ENCODE results near the gene NSL1.

NSL1 gene

DNA sequence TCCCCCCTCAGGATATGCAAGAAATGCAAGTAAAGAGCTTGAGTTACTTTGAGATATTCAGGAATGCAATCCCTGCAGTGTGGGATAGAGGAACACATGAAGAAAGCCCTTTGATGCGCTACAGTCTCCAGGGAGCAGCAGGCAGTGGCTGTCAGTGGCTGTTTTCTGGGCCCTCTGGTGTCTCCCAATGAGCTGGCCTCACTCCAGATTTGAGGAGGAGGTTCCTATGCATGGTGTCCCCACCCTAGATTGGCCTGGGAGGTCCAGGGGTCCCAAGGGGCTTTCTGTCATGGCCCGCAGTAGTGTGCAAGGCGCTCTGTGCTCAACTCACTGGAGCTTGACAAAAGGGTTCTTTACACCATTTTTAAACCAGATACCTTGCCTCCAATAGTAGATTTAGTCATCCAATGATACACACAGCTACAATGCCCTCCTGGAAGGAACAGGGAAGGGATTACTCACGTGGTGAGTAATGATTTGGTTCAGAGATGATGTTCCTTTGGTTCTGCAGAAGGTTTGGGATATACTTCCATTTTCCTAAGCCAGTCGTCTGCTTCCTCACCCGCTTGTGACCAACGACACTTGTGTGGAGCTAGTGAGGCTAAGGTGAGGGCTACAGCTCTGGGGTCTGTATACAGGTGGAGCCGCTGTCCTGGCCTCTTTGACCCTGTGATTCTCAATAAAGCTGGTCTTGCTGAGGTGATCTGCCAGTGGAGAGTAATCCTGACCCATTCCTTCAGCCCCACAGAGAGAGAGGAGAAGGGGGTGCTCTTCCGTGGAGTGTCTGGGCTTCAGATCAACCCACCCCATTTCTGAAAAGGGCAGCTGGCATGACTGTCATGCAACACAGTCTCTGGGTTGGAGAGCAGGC is 98.6 kb downstream of the NSL1 start:
- Mint-ChIP-seq H3K4me3 (no peak overlapping the region), H3K27ac (no peak overlapping the region), H3K9me3 (no peaks in the 10 kb centered on the region), H3K4me1 (peaks cover 31% of the 10 kb centered on the region), H3K36me3 (no peaks in the 10 kb centered on the region)
- ATAC-seq (no peak), DNase-seq (ENCODE audit: low spot score in 2 of 2) (peak in 1 of 2 donors; percentile 51)

DNA sequence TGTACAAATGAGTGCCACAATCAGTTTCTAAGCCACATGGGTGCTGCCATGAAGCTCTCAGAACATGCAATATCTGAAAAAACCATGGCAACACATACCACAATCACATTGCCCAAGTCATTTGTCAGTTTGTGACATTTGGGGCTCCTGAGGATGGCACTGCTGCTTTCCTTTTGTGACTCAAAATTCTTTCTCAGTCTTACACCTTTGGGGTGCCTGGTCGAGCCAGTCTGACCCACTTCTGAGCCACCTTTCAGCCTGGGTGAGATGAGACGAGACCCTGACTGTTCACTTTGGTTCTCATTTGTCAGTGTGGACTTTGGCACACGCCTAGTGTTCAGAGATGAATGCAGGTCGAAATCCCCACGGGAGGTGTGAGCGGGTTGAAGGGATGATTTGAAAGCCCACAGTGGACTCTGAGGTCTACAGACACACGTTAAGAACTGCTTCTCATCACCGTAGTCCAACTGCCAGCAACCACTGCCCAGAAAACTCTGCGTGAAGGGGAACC is 100.0 kb downstream of the NSL1 start:
- Mint-ChIP-seq H3K4me1 (peaks cover 31% of the 10 kb centered on the region), H3K36me3 (no peaks in the 10 kb centered on the region), H3K27ac (no peak overlapping the region), H3K4me3 (no peak overlapping the region), H3K9me3 (no peaks in the 10 kb centered on the region)
- peak; percentile 95 for ATAC-seq
- peak; percentile 32 to 89 for DNase-seq (ENCODE audit: low spot score in 2 of 2)

DNA sequence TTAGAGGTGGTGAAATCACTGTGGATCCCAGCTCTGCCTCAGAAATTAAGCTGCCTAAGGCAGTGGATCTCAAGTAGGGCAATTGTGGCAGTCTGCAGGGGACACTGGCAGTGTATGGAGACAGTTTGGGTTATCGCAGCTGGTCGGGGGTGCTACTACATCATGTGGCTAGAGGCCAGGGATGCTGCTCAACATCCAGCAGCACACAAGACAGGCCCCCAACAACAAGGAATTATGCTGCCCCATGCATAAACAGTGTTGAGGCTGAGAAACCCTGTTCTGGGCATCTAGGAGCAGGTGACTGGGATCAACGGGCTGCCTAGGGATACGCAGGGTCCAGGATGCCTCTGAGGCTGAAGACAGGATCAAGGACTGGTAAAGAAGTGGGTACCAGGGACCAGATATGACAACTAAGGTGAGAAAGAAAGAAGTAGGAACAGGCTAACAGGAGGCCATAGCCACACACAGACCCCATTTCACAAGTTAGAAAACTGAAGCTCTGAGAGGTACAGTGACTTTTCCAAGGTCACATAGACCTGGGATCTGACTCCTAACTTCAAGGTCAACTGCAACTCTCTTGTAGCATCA is 100.7 kb downstream of the NSL1 start:
- no peak for ATAC-seq
- Mint-ChIP-seq H3K9me3 (no peaks in the 10 kb centered on the region), H3K4me3 (no peak overlapping the region), H3K4me1 (peaks cover 28% of the 10 kb centered on the region), H3K27ac (no peak overlapping the region), H3K36me3 (no peaks in the 10 kb centered on the region)
- DNase-seq (ENCODE audit: low spot score in 2 of 2): peak in 1 of 2 donors; percentile 53

DNA sequence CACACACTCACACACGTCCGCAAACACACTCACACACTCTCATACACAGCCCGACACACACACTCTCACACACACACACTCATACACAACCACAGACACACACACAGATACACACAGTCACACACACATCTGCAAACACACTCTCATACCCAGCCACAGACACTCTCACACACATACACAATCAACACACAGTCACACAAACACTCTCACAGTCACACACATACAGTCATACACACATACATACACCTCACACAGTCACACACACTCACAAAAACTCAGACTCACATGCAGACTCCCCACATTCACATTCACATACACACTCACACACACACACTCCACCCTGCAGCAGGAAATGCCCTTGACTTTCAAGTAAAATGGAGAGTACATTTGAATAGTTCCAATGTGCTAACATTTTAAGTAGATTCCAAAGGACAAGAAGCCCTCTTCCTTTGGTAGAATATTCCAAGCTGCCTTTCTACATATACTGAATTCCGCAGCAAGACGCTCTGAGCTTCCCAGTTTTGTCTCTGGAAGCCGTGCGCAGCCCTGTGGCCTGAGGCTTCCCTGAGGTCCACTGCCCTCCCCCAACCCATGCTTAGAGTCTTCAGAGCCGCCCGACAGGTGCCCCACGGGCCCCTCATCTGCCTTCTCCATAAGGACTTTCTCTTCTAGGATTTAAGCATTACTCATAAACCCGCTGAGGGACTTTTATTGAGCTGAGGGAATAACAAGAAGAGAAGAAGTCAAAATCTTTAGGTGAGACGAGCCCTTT is 101.6 kb downstream of the NSL1 start:
- Mint-ChIP-seq H3K4me1 (peaks cover 32% of the 10 kb centered on the region), H3K4me3 (no peak overlapping the region), H3K36me3 (no peaks in the 10 kb centered on the region), H3K27ac (no peak overlapping the region), H3K9me3 (no peaks in the 10 kb centered on the region)
- DNase-seq (ENCODE audit: low spot score in 2 of 2) (no peak), ATAC-seq (no peak)

DNA sequence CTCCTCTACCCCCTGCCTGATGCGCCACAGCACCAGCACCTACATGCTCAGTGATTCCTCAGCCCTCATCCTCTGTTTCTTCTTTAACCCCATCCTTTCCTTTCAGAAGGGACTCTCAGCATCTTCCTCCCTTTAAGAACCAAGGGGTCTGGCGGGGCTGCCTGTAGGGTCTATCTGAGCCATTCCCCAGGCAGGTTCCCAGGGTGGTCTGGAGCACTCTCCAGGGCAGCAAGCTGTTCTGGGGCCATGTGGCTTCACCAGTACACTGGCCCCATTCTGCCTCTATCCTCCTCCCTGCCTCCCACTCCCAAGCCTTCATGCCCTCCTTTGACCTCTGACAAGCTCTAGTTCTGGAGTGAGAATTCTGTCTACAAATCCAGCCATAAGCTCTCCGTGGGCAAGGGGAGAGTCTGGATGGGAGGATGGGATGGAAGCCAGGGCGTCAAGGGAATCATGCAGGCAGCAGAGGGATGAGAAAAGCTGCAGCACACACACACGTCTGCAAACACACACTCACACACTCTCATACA is 102.3 kb downstream of the NSL1 start:
- H3K4me1 Mint-ChIP-seq: peaks cover 38% of the 10 kb centered on the region
- DNase-seq (ENCODE audit: low spot score in 2 of 2) (no peak), ATAC-seq (no peak)
- no peak overlapping the region for H3K4me3 Mint-ChIP-seq
- H3K36me3 Mint-ChIP-seq: peaks cover 6% of the 10 kb centered on the region
- H3K9me3 Mint-ChIP-seq: no peaks in the 10 kb centered on the region
- H3K27ac Mint-ChIP-seq: no peak overlapping the region

DNA sequence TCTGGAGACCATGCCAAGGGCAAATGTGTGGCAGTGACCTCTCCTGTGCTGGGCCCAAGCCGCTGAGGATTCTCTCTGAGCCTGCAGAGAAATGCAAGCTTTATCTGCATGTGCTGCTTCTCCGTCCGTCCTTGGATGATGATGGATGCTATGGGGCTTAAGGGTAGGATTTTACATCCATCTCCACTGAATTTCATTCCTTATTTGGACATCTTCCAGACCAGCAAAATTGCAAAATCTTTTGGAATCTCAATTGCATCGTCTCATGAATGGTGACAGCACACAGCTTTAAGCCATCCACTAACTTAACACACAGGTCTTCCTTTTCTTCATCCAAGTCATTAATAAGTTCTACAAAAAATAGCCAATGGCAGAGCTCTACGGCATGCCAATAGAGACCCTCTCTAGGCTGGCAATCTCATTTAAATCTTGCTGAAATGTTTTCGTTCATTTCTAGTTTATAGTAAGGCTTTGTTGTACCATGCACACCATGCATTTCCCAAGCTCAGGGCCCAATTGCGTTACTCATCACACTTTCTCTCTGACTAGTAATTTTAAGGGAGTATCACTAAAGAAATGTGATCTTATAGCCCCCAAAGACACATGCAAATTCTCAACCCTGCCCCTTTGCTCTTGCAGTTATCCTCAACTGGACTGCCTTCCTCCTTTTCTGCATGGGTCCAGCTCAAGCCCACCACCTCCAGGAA is 103.1 kb downstream of the NSL1 start:
- ATAC-seq (no peak), DNase-seq (ENCODE audit: low spot score in 2 of 2) (no peak)
- peaks cover 45% of the 10 kb centered on the region for H3K4me1 Mint-ChIP-seq
- no peak overlapping the region for H3K27ac Mint-ChIP-seq
- no peak overlapping the region for H3K4me3 Mint-ChIP-seq
- peaks cover 13% of the 10 kb centered on the region for H3K36me3 Mint-ChIP-seq
- no peaks in the 10 kb centered on the region for H3K9me3 Mint-ChIP-seq

DNA sequence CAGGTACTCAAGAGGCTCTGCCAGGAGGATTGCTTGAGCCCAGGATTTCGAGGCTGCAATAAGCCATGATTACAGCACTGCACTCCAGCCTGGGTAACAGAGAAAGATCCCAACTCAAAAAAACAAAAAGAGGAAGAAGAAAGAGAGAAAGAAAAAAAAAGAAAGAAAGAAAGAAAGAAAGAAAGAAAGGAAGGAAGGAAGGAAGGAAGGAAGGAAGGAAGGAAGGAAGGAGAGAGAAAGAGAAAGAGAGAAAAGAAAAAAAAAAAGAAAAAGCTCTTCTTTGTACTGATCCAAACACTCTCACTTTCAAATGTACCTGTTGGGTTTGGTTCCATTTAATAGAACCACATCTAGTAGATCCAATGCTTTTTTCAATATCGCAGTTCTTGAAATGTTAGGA is 103.8 kb downstream of the NSL1 start:
- DNase-seq (ENCODE audit: low spot score in 2 of 2) (no peak), ATAC-seq (no peak)
- Mint-ChIP-seq H3K4me1 (peaks cover 48% of the 10 kb centered on the region), H3K27ac (no peak overlapping the region), H3K36me3 (peaks cover 19% of the 10 kb centered on the region), H3K4me3 (no peak overlapping the region), H3K9me3 (no peaks in the 10 kb centered on the region)

DNA sequence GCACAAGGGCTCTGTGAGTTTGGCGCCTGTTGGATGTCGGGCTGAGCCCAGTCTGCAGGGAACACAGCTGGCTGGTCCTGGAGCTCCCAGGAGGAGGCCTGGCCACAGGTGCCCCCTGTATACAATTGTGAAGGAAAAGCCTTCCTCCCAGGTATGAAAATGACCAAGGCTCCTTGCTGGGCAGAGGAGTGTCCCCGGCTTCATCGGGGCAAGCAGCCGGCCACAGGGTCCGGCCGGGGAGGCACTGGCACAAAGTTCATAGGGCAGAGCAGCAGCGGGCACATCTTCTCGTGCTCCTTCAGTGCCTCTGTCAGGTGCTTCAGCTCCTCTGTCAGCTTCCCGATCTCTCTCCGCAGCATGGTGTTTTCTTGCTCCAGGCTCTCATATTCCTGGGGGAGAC is 105.0 kb downstream of the NSL1 start:
- peaks cover 19% of the 10 kb centered on the region for H3K36me3 Mint-ChIP-seq
- H3K9me3 Mint-ChIP-seq: no peaks in the 10 kb centered on the region
- no peak overlapping the region for H3K27ac Mint-ChIP-seq
- H3K4me1 Mint-ChIP-seq: peaks cover 58% of the 10 kb centered on the region
- ATAC-seq: no peak
- peak in 1 of 2 donors; percentile 50 for DNase-seq (ENCODE audit: low spot score in 2 of 2)
- H3K4me3 Mint-ChIP-seq: no peak overlapping the region

DNA sequence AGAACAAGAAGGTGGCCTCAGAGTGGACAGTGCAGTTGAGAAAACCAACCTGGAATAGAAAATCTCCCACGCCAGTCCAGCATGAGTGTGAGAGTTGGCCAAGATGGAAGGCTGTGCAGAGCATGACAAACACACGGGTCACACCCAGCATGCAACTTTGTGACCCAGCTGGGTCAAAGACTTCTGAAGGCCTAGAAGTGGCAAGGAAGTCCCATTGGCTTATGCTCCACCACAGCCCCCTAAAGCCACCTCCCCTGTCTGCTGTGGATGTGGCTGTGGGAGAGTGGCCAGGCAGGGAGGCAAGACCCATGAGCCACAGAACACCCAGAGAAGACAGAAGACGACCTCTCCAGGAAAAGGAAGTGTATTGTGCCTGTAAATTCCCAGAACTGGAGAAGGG is 105.5 kb downstream of the NSL1 start:
- no peaks in the 10 kb centered on the region for H3K9me3 Mint-ChIP-seq
- peak in 1 of 2 donors; percentile 57 for DNase-seq (ENCODE audit: low spot score in 2 of 2)

DNA sequence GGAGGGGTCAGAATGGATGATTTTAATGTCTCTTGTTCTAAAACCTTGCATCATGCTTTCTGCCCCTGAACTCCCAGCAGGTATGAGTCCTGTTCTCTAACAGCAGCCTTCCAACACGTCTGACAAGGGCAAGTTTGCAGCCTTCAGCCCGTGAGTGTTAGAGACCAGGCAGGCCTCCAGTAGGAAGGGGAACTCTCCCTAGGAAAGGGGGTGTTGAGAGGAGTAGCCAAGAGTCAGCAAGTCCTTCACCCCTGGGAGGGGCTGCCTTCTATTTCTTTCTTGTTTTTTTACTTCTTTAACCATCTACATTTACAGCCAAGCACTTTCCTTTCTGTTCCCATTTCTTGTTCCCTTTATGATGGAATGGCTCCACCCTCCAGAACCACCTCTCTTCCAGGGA is 106.1 kb downstream of the NSL1 start:
- no peak overlapping the region for H3K4me3 Mint-ChIP-seq
- no peaks in the 10 kb centered on the region for H3K9me3 Mint-ChIP-seq
- no peak for ATAC-seq
- peaks cover 67% of the 10 kb centered on the region for H3K4me1 Mint-ChIP-seq
- H3K27ac Mint-ChIP-seq: peak overlapping the region; percentile 50
- no peak for DNase-seq (ENCODE audit: low spot score in 2 of 2)
- H3K36me3 Mint-ChIP-seq: peaks cover 19% of the 10 kb centered on the region

More for the DNA sequence above, 105.5 kb downstream of the NSL1 start:
- peaks cover 19% of the 10 kb centered on the region for H3K36me3 Mint-ChIP-seq
- H3K4me1 Mint-ChIP-seq: peaks cover 62% of the 10 kb centered on the region
- H3K4me3 Mint-ChIP-seq: no peak overlapping the region
- peak overlapping the region; percentile 50 for H3K27ac Mint-ChIP-seq
- no peak for ATAC-seq

DNA sequence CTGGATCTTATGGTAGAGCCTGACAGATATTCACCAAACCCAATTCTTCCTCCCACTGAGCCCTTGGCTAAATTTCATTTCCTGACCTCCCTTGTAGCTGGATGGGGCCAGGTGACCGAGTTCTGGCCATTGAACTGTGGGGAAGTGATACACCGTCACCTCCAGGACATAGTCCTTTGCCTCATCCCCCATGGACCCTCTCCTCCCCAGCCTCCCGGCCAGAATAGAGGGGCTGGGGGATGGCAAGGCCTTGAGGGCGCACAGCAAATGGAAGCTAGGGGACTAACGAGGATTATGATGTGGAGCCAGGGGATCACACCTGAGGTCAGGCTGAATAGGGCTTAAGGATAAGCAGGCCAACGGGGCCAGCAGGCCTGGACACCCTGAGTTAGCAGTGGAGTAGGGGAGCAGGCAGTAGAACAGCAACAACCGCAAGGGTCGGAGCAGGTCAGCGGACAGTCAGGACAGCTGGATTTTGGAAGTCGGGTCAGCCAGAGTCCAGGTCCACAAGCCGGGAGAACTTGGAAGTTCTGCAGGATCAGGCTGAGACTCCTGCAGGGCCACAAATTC is 107.0 kb downstream of the NSL1 start:
- peak in 1 of 2 donors; percentile 59 for DNase-seq (ENCODE audit: low spot score in 2 of 2)
- H3K36me3 Mint-ChIP-seq: peaks cover 19% of the 10 kb centered on the region
- H3K4me1 Mint-ChIP-seq: peaks cover 74% of the 10 kb centered on the region
- H3K27ac Mint-ChIP-seq: peak overlapping the region; percentile 88
- no peak for ATAC-seq
- H3K9me3 Mint-ChIP-seq: no peaks in the 10 kb centered on the region
- H3K4me3 Mint-ChIP-seq: peak overlapping the region; percentile 57

DNA sequence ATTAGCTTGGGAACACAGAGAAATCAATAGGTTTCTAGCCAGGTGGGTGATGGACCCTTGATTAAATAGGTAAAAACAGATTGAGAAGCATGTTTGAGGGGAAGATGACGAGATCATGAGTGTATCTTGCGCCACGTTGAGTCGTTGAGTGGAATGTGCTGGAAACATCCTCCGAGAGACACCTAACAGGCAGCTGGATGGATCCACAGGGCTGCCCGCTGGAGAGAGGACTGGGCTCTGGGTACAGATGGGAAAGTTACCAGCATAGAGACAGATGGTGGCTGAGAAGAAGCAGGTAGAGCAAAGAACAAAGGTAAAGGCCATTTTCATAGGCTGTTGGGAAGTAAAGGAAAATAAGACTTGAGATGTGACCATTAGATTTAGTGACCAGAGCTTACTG is 107.5 kb downstream of the NSL1 start:
- H3K4me1 Mint-ChIP-seq: peaks cover 79% of the 10 kb centered on the region
- H3K4me3 Mint-ChIP-seq: peak overlapping the region; percentile 57
- H3K27ac Mint-ChIP-seq: peak overlapping the region; percentile 88
- DNase-seq (ENCODE audit: low spot score in 2 of 2): peak in 1 of 2 donors; percentile 66
- ATAC-seq: no peak
- H3K36me3 Mint-ChIP-seq: peaks cover 19% of the 10 kb centered on the region
- H3K9me3 Mint-ChIP-seq: no peaks in the 10 kb centered on the region

DNA sequence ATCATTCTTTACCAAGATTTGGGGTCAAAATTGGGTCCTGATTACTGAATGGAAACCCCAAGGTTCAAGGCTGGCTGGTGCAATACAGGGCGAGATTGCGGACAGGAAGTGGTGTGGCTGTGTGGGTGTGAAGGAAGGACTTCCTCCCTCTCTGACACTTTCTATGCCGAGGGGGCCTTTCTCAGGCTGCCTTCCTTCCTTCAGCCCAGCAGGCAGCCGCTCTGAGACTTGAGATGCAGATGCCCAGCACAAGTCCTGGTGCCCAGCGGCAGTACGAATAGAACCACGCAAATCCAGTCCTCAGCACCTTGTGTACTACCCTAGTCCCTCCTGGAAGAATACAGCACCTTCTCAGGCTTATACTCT is 108.2 kb downstream of the NSL1 start:
- H3K9me3 Mint-ChIP-seq: no peaks in the 10 kb centered on the region
- H3K4me1 Mint-ChIP-seq: peaks cover 86% of the 10 kb centered on the region
- ATAC-seq (peak; percentile 76), DNase-seq (ENCODE audit: low spot score in 2 of 2) (peak; percentile 43 to 97)
- peaks cover 19% of the 10 kb centered on the region for H3K36me3 Mint-ChIP-seq
- H3K4me3 Mint-ChIP-seq: peak overlapping the region; percentile 57
- peak overlapping the region; percentile 88 for H3K27ac Mint-ChIP-seq

DNA sequence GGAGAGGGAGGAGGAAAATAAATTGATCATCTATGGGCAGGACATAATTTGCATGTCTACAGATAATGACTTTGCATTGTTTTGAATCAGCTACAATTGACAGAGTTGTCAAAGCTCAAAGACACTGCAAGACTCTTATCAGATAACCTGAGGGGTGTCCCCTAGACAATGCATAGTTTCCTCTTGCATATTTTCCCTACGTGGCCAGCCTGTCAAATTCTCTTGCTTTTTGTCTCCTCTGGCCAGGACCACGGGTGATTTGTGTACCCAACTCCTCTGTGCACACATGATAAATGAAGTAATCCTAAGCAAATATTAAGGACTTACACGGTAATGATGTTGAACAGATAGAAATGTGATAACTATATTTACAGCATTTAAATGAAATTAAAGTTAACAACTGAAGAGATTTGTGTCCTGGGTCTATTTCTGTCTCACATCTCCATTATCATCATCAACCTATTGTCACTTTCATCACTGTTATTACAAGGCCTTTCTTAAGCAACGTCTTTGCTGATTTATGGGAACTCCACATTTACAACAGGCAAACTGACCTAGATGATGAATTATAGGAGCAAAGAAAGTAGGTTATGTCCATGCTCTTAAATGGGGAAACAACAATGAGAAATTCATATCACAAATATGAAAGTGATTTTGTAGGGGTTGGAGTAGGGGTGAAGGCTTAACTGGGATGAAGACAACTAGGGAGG is 110.7 kb downstream of the NSL1 start:
- H3K36me3 Mint-ChIP-seq: peaks cover 19% of the 10 kb centered on the region
- ATAC-seq (no peak), DNase-seq (ENCODE audit: low spot score in 2 of 2) (peak in 1 of 2 donors; percentile 51)
- H3K4me3 Mint-ChIP-seq: no peak overlapping the region
- H3K27ac Mint-ChIP-seq: peak overlapping the region; percentile 20
- peaks cover 81% of the 10 kb centered on the region for H3K4me1 Mint-ChIP-seq
- no peaks in the 10 kb centered on the region for H3K9me3 Mint-ChIP-seq
